NB4 (cell line): ENCODE data around the gene STRIP1.

Experiments used
- MYC ChIP-seq: IDR thresholded peaks from 2 replicates; pipeline ENCODE4 v1.6.1; 2011; ENCODE audit warnings: low read depth, low read length
- TF ChIP-seq, protein P1 (sequence below): IDR thresholded peaks from one replicate; pipeline ENCODE4 v1.5.1; 2012; ENCODE audit warnings: low read depth, low read length

DNA sequence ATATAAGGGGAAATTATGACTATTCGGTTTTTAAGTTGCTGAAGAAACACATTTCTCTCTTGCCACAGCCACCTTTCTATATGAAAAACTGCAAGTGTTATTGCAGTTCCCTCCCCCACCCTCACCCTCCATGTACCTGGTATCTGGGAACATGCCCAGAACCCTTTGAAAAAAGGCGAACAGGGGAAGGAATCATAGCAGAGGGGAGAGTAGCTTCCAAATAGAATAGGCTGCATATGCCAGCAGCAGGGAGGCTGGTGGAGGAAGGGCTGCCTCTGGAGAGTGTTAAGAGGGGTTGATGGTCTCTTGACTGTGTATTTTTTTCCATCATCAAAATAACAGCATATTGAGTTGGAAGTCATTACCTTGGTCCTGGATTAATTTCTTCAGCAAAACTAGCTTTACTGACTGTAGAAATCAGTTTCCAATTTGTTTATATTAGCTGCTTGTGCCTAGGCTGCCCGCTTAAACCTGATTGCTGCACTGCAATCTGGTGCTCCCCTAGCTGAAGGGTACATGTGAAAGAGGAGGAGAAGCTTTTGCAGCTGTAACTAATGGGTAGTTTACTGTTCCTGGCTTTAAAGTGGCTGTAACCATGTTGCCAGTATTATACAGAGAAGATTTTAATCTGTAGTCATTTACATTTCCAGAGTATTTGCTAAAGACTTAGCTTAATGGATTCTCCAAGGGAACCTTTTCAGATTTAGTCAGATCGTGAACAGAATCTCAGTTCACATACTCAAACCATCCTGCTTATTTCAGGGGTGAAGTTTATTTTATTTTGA lies 27.2 kb upstream of the STRIP1 start:
- TF ChIP-seq, protein P1, sequence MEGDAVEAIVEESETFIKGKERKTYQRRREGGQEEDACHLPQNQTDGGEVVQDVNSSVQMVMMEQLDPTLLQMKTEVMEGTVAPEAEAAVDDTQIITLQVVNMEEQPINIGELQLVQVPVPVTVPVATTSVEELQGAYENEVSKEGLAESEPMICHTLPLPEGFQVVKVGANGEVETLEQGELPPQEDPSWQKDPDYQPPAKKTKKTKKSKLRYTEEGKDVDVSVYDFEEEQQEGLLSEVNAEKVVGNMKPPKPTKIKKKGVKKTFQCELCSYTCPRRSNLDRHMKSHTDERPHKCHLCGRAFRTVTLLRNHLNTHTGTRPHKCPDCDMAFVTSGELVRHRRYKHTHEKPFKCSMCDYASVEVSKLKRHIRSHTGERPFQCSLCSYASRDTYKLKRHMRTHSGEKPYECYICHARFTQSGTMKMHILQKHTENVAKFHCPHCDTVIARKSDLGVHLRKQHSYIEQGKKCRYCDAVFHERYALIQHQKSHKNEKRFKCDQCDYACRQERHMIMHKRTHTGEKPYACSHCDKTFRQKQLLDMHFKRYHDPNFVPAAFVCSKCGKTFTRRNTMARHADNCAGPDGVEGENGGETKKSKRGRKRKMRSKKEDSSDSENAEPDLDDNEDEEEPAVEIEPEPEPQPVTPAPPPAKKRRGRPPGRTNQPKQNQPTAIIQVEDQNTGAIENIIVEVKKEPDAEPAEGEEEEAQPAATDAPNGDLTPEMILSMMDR = no peak
- no peak for TF ChIP-seq MYC
